ENCODE results near the gene TCN1. TPM values are rescaled to one million over a fixed set of nuclear protein-coding genes. Genes with fewer than 3 reads are reported as not detected.

The TCN1 gene
- total and polyA plus RNA-seq, 9 of the 15 experiments (the other 6 are each of a cell fraction or from before 2014, with no cell fraction given) = 0.63 to 25.9 (median 8.0) TPM

DNA sequence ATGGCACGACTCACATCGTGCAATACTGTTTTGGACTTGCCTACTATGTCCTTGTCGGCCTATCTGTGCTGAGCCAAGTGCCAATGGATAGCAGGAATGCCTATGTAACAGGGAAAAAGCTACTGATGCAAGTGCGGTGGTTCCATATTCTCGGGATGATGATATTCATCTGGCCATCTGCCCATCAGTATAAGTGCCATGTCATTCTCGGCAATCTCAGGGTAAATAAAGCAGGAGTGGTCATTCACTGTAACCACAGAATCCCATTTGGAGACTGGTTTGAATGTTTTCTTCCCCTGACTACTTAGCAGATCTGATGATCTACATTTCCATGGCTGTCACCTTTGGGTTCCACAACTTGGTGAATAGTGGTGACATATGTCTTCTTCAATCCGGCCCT lies 32.4 kb upstream of the TCN1 start (continued):
- TF ChIP-seq SMARCE1 (IDR thresholded peaks at IDR 0.05) = peak; percentile 41; the same call in 1 of the 2 replicates
- peak; percentile 27; the same call in 1 of the 2 replicates for TF ChIP-seq SMARCC2 (IDR thresholded peaks at IDR 0.05; ENCODE audit: low read depth)
- TF ChIP-seq POLR2G (IDR thresholded peaks at IDR 0.05; ENCODE audit: low read depth, low read length) = no peak
- TF ChIP-seq, protein P1, sequence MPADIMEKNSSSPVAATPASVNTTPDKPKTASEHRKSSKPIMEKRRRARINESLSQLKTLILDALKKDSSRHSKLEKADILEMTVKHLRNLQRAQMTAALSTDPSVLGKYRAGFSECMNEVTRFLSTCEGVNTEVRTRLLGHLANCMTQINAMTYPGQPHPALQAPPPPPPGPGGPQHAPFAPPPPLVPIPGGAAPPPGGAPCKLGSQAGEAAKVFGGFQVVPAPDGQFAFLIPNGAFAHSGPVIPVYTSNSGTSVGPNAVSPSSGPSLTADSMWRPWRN (IDR thresholded peaks at IDR 0.05; ENCODE audit: low read depth) = peak; percentile 59; the same call in 1 of the 2 replicates
- peak; percentile 64 for TF ChIP-seq ZNF316 (IDR thresholded peaks at IDR 0.05)
- TF ChIP-seq MAFK (IDR thresholded peaks at IDR 0.05; ENCODE audit: low read length) = peak; percentile 37; the same call in 1 of the 2 replicates
- TF ChIP-seq ARID1B (IDR thresholded peaks at IDR 0.05) = peak; percentile 40; the same call in 1 of the 2 replicates
- no peak for TF ChIP-seq DIDO1 (tag; IDR thresholded peaks at IDR 0.05; ENCODE audit: low read depth)
- TF ChIP-seq HDAC1 (IDR thresholded peaks at IDR 0.05) = peak in 1 of 2 experiments; percentile 54; a peak in 1 of 4 replicates
- peak; percentile 30; the same call in 1 of the 2 replicates for TF ChIP-seq JUND (IDR thresholded peaks at IDR 0.05; ENCODE audit: borderline replicate concordance, low read depth, low read length)
- TF ChIP-seq JUND (tag; IDR thresholded peaks at IDR 0.05; ENCODE audit: borderline replicate concordance, low read depth, low read length) = peak; percentile 15; the same call in 1 of the 3 replicates
- peak; percentile 73; the same call in 1 of the 2 replicates for TF ChIP-seq ESRRA (IDR thresholded peaks at IDR 0.05; ENCODE audit: borderline replicate concordance, low read depth)
- TF ChIP-seq, protein P2, sequence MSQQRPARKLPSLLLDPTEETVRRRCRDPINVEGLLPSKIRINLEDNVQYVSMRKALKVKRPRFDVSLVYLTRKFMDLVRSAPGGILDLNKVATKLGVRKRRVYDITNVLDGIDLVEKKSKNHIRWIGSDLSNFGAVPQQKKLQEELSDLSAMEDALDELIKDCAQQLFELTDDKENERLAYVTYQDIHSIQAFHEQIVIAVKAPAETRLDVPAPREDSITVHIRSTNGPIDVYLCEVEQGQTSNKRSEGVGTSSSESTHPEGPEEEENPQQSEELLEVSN (IDR thresholded peaks at IDR 0.05; ENCODE audit: borderline replicate concordance in 1 of 2, extremely low read depth in 1 of 2, insufficient read depth in 1 of 2, insufficient read length in 1 of 2, low read depth in 1 of 2, low read length in 1 of 2, poor library complexity in 1 of 2, severe bottlenecking in 1 of 2) = no peak
- TF ChIP-seq SOX6 (IDR thresholded peaks at IDR 0.05) = peak; percentile 27; the same call in 1 of the 2 replicates
- TF ChIP-seq, protein P3, sequence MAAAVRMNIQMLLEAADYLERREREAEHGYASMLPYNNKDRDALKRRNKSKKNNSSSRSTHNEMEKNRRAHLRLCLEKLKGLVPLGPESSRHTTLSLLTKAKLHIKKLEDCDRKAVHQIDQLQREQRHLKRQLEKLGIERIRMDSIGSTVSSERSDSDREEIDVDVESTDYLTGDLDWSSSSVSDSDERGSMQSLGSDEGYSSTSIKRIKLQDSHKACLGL (CRISPR knock-in tag; IDR thresholded peaks at IDR 0.05; ENCODE audit: borderline replicate concordance, poor library complexity, severe bottlenecking) = no peak
- TF ChIP-seq NFE2L1 (tag; IDR thresholded peaks at IDR 0.05; ENCODE audit: borderline replicate concordance, low read depth) = 0 out of 2 replicates have a peak, but pooled peaks have one; percentile 4
- TF ChIP-seq MCM7 (IDR thresholded peaks at IDR 0.05) = no peak
- 0 out of 2 replicates have a peak, but pooled peaks have one; percentile 57 for TF ChIP-seq FOXJ2 (tag; IDR thresholded peaks at IDR 0.05)
- peak; percentile 86 to 89 for TF ChIP-seq KDM1A (IDR thresholded peaks at IDR 0.05)
- no peak for TF ChIP-seq SIN3B (IDR thresholded peaks at IDR 0.05; ENCODE audit: low read depth)
- TF ChIP-seq, protein P4, sequence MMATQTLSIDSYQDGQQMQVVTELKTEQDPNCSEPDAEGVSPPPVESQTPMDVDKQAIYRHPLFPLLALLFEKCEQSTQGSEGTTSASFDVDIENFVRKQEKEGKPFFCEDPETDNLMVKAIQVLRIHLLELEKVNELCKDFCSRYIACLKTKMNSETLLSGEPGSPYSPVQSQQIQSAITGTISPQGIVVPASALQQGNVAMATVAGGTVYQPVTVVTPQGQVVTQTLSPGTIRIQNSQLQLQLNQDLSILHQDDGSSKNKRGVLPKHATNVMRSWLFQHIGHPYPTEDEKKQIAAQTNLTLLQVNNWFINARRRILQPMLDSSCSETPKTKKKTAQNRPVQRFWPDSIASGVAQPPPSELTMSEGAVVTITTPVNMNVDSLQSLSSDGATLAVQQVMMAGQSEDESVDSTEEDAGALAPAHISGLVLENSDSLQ (IDR thresholded peaks at IDR 0.05) = peak; percentile 26; the same call in 1 of the 2 replicates
- TF ChIP-seq NFIC (IDR thresholded peaks at IDR 0.05) = peak; percentile 88
- TF ChIP-seq EP300 (IDR thresholded peaks at IDR 0.05; ENCODE audit: low read length) = 0 out of 2 replicates have a peak, but pooled peaks have one; percentile 29
- TF ChIP-seq C11orf30 (IDR thresholded peaks at IDR 0.05; ENCODE audit: low read depth) = peak; percentile 54; the same call in 1 of the 2 replicates
- TF ChIP-seq KLF1 (tag; IDR thresholded peaks at IDR 0.05) = no peak
- peak; percentile 36; the same call in 1 of the 2 replicates for TF ChIP-seq ATF7 (IDR thresholded peaks at IDR 0.05)

All from K562 (cell line).